Middle frontal gyrus (tissue), 1 donor: ENCODE data around the gene SLC20A1.
"Not testable (repeated sequence)": the region's sequence is repeated elsewhere in the genome, so short reads cannot be mapped to it uniquely, and the experiment has no call there.

Experiments used
- DNase-seq: peaks from one replicate; pipeline ENCODE4 v3.0.0-alpha.2; 2015; ENCODE audit warnings: low spot score; ENCODE audit errors: extremely low spot score

The SLC20A1 gene

DNA sequence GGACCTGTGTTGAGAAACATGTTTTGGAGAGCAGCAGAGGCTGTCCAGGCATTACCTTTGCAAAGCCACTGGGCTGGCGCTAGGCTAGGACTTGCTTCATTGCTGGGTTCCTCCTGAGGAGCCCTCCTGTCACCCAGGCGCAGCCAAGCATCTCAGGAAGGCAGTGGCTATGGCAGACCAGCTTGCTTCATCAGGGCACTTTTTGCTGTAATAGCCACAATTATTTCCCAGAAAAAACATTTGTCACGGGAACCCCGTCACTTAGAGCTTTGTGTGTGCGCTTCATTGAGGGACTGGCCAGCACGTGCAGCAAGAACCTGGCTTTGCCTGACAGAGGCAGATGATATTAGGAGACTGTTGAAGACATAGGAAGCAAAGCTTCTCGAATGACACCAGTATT, 36.4 kb downstream of the SLC20A1 start:
- no peak for DNase-seq

GRCh38 chr2:112683550-112684414, 38.0 kb downstream of the SLC20A1 start:
- no peak for DNase-seq

DNA sequence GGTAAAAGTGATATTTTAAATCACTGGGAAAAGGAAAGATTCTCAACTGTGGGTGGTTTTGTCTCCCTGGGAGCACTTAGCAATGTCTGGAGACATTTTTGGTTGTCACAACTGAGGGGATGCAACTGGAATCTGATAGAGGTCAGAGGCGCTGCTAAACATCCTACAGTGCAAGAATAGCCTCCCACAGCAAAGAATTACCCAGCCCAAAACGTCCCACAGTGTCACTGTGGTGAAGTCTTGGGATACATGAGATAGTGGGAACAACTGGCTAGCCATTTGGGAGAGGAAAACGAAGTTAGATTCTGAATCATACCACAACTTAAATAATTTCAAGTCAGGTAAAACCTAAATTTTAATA, 38.7 kb downstream of the SLC20A1 start:
- DNase-seq = no peak

DNA sequence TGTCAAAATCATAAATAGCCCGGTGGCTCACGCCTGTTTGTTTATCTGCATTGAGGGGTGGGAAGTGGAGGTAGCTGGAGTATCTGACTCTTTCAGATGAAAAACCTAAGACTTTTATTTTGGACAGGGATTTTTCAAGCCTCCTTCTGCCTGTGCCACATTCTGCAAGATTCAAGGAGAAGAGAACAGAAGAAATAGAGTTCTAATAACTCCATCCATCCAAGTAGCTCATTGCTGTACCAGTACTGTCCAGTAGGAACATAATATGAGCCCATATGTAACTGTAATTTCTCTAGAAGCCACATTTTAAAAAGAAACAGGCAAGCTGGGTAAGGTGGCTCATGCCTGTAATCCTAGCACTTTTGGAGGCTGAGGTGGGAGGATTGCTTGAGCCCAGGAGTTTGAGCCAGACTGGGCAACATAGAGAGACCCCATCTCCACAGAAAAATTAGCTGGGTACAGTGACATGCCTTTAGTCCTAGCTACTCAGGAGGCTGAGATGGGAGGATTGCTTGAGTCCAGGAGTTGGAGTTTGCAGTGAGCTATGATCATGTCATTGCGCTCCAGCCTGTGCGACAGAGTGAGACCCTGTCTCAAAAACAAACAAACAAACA, 39.6 kb downstream of the SLC20A1 start:
- DNase-seq = no peak

DNA sequence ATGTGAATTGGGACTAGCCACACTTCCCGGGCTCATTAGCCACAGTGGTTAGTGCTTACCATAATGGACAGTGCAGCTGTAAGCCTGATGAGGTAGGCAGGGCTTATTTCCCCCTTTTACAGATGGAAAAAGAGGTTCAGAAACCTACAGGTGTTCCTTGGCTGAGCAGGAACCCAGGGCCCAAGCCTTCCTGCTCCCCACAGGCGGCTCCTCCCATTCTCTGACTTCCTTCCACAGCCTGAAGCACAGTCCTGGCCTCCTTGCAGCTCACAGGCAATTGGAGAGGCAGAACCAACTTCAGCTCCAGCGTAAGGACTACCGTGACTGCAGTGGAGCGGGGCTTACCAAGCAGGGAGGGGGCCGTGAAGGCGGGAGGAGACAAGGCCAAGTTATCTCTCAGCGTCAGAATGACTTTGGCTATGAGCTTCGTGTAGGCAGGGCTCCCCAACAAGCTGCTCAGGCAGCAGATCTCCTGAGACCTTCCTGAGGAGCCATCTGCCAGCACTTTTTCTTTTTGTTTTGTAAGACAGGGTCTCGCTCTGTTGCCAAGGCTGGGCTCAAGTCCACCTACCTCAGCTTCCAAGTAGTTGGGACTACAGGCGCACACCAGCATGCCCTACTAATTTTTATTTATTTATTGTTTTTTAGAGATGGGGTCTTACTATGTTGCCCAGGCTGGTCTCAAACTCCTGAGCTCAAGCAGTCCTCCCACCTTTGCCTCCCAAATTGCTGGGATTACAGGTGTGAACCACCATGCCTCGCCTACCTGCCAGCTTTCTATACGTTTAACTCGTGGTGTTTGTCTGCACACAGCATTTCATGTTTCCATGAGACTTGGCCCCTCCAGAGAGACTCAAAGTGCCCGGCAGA, 40.8 kb downstream of the SLC20A1 start:
- DNase-seq = no peak

DNA sequence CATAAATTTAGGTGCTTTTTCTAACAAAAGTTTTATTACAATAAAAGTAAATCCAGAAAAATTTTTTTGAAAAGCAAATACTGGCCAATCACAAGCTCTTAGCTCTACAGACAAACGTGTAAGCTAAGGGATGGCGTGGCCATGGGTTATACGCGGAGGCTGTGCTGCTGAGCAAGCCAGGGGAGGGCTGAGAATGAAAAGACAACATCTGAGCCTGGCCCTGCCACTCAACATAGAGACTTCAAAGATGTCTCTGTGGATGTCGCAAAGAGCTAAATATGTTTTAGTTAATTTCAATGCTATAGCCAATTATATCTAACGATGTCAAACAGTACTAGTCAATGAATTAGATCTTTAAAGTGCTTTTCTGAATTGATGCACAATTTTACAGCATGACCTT, 41.8 kb downstream of the SLC20A1 start:
- no peak for DNase-seq

DNA sequence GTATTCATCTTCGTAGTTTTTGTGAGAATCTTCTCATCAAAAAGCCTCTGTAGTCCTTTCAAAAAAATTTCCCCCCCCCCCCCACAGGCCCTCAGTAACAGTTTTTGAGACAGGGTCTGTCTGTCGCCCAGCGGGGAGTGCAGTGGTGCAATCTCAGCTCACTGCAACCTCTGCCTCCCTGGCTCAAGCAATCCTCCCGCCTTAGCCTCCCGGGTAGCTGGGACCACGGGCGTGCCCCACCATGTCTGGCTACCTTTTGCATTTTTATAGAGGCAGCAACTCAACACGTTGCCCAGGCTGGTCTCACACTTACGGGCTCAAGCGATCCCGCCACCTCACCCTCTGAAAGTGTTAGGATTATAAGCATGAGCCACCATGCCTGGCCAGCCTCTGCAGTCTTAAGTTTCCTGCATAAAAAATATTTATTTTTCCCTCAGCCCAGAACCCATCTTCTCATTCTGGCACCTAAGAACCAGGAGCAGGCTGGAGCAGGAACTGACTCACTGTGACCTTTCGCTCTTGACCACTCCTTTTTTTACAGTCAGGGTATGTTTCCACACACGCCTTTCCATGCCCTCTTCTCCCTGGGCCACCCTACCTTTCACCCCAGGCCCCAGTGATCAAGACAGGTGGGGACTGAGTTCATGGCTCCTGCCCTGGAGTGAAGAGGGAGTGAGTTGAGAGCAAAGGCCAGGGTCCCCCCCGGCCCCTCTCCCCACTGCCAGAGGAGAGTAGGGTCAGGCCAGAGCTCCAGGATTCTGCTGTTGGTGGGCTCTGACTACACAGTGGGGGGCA, 42.5 kb downstream of the SLC20A1 start:
- DNase-seq = no peak

DNA sequence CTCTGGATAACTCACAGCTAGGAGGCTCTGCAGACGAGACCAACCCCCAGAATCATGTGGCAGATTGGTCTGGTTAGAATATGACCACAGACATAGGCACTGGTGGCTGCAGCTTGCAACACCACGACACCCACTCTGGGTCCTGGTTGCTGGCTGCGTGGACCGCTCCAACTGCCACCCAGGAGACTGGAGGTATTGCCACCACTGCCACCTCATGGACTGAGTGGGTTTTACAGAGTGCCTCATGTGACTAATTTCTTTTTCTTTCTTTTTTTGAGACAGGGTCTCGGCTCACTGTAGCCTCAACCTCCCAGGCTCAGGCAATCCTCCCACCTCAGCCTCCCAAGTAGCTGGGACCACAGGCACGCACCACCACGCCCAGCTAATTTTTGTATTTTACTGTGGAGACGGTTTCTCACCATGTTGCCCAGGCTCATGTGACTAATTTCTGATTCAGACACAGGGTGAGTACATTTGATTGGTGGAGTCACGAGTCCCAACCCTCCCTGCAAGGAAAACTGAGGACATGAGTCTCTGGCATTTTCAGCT, 45.2 kb downstream of the SLC20A1 start:
- DNase-seq = no peak

- DNase-seq = peak; percentile 41
Observed at GRCh38 chr2:112691881-112692281, 46.1 kb downstream of the SLC20A1 start.

DNA sequence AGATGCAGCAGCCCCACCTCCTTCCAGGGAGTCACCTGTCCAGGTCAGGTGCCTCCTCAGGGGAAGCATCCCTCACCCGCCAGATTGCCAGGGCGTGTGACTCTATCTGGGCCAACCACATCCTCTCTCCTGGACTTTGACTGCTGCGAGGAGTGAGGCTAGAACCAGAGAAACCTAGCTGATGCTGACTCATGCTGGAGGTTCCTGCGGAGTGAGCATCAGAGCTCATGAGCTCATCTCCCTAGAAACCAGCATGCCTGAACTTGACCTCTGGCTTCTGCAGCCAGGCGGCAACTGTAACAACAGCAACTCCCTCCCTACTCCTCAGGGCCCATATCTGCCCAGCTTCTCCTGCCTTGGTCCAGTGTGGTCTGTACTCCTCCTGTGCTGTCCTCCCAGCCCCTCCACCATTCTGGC, 46.8 kb downstream of the SLC20A1 start:
- no peak for DNase-seq

DNA sequence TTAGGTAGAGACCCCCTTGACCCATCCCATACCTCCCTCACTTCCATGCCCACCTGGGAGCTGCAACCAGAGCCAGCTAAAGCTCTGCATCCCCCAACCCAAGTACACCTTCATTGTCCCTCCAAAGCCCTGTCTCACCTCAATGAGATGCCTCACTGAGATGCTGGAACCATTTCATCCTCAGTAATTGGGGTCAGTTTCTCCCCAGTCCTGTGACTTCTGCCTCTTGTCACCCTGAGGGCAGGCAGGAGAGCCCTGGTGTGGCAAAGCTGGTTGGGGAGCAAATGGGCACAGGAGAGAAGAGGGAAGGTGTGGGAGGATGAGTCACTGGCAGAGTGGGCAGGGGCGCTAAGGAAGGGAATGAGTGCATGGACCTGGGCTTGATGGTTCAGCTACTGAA, 47.2 kb downstream of the SLC20A1 start:
- no peak for DNase-seq

- no peak for DNase-seq
Observed at GRCh38 chr2:112693596-112693995, 47.9 kb downstream of the SLC20A1 start.

DNA sequence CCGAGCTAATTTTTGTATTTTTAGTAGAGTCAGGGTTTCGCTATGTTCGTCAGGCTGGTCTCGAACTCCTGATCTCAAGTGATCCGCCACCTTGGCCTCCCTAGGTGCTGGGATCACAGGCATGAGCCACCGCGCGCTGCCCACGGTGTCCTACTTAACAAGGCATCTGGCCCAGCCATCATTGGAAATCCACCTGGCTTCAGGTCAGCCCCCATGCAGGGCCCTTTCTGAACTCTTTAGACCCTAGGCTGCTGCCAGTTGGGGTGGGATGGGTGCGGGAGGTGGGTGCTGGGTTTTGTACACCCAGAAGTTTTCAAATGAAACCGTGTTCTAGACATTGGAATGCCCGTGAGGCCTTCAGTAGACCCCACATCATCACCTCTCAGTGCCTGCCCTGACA, 48.4 kb downstream of the SLC20A1 start:
- no peak for DNase-seq

- DNase-seq = no peak
Observed at GRCh38 chr2:112698834-112699515, 53.2 kb downstream of the SLC20A1 start.

DNA sequence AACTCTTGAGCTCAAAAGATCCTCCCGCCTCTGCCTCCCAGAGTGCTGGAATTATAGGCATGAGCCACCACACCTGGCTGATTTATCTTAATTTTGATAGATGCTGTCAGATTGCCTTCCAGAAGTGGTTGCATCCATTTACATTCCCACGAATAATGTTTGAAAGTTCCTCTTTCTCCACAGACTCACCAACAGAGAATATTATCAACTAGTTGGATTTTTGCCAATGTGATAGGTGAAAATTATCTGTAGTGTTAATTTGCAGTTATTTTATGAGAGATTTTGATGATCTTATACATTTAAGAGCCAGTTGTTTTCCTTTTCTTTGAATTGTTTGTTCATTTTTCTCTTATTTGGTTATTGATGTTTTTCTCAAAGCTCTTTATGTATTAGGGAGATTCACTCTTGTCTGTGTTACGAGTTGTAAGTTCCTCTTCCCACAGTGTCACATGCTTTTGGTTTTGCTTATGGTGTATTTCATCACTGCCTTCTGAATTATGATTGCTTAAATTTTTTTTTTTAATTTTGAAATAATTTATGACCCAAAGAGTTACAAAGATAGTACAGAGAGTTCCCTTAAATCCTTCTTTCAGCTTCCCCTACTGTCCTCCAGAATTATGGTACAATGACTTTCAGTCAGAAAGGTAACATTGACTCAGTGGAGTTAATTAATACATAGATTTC, 54.4 kb downstream of the SLC20A1 start:
- no peak for DNase-seq

- no peak for DNase-seq
Observed at GRCh38 chr2:112701052-112701451, 55.3 kb downstream of the SLC20A1 start.

- no peak for DNase-seq
Observed at GRCh38 chr2:112703684-112704083, 57.9 kb downstream of the SLC20A1 start.

GRCh38 chr2:112705575-112705974, 59.8 kb downstream of the SLC20A1 start:
- DNase-seq = no peak

GRCh38 chr2:112706170-112706664, 60.5 kb downstream of the SLC20A1 start:
- DNase-seq = no peak

- DNase-seq = not testable (repeated sequence)
Observed at GRCh38 chr2:112706947-112707346, 61.2 kb downstream of the SLC20A1 start.
